ENCODE data around the gene AIF1L.

Gene AIF1L

GRCh38 chr9:131125288-131126058 is 29.1 kb downstream of the AIF1L start, which contains the start of gene NUP214:
TSS of gene NUP214 (plus strand) at chr9:131125586. CDS start at chr9:131125705, 119 bp downstream.
- no peak for TF ChIP-seq CTCF (IDR thresholded peaks at IDR 0.05; ENCODE audit: insufficient read depth, missing control alignments)
- no peak for FAIRE-seq
- DNase-seq (ENCODE audit: insufficient read length, low spot score), result peak; percentile 96

- no peak for DNase-seq (ENCODE audit: insufficient read length, low spot score)
- FAIRE-seq, result no peak
- TF ChIP-seq CTCF (IDR thresholded peaks at IDR 0.05; ENCODE audit: insufficient read depth, missing control alignments), result no peak
Observed at GRCh38 chr9:131126059-131126426, 29.7 kb downstream of the AIF1L start.

- FAIRE-seq (no peak), DNase-seq (ENCODE audit: insufficient read length, low spot score) (no peak)
- no peak for TF ChIP-seq CTCF (IDR thresholded peaks at IDR 0.05; ENCODE audit: insufficient read depth, missing control alignments)
Observed at GRCh38 chr9:131129183-131129582, 32.9 kb downstream of the AIF1L start.

- no peak for DNase-seq (ENCODE audit: insufficient read length, low spot score)
Observed at GRCh38 chr9:131138676-131139075, 42.3 kb downstream of the AIF1L start.

GRCh38 chr9:131140112-131140511 is 43.8 kb downstream of the AIF1L start:
- FAIRE-seq, result no peak
- no peak for DNase-seq (ENCODE audit: insufficient read length, low spot score)
- TF ChIP-seq CTCF (IDR thresholded peaks at IDR 0.05; ENCODE audit: insufficient read depth, missing control alignments), result no peak

More at GRCh38 chr9:131138676-131139075, 42.3 kb downstream of the AIF1L start:
- FAIRE-seq, result no peak
- no peak for TF ChIP-seq CTCF (IDR thresholded peaks at IDR 0.05; ENCODE audit: insufficient read depth, missing control alignments)

- DNase-seq (ENCODE audit: insufficient read length, low spot score) (no peak), FAIRE-seq (no peak)
- TF ChIP-seq CTCF (IDR thresholded peaks at IDR 0.05; ENCODE audit: insufficient read depth, missing control alignments), result no peak
Observed at GRCh38 chr9:131140550-131140949, 44.2 kb downstream of the AIF1L start.

GRCh38 chr9:131142160-131142559 is 45.8 kb downstream of the AIF1L start:
- no peak for TF ChIP-seq CTCF (IDR thresholded peaks at IDR 0.05; ENCODE audit: insufficient read depth, missing control alignments)
- FAIRE-seq (no peak), DNase-seq (ENCODE audit: insufficient read length, low spot score) (no peak)

All from D721Med (cell line).